Left lobe of liver (tissue), 2 donors: ENCODE measurements around the gene RNF215. TPM values are rescaled to one million over a fixed set of nuclear protein-coding genes. Genes with fewer than 3 reads are reported as not detected.
A peak's percentile ranks its signal among the peaks of the same experiment; 100 is the strongest.

Source experiments
- ATAC-seq: fragments of 200-7000 bp; cut with Tn5 transposase; one replicate; pipeline ENCODE4 v1.9.1; 2020; ENCODE audit warnings: mild to moderate bottlenecking, moderate library complexity
- DNase-seq: peaks from one replicate; pipeline ENCODE4 v3.0.0-alpha.2; 2020; ENCODE audit warnings: low spot score
- total RNA-seq: library from RNA; stranded (reverse); gene quantifications from one replicate; pipeline ENCODE4 v1.2.1, GENCODE V29; 2021
- donor health status: DM: no; HTN: no; CAD: no; lungs with moderate emphysema.
- donor health status: DM: no; HTN: yes; CAD: no.

The RNF215 gene
- 8.7 TPM for total RNA-seq

- DNase-seq (peak; percentile 87), ATAC-seq (peak; percentile 92)
These were observed at the start of gene RNF215 for GRCh38 chr22:30386960-30387827. TSS of gene RNF215 (minus strand) at chr22:30387411. CDS start at chr22:30387313, 98 bp downstream.

- DNase-seq (no peak), ATAC-seq (no peak)
These were observed 49.0 kb upstream of the RNF215 start for GRCh38 chr22:30436196-30436595.

GRCh38 chr22:30435674-30436126 is 48.5 kb upstream of the RNF215 start:
- ATAC-seq, result no peak
- DNase-seq, result no peak

GRCh38 chr22:30434843-30435242 is 47.6 kb upstream of the RNF215 start:
- no peak for DNase-seq
- no peak for ATAC-seq

GRCh38 chr22:30433773-30434172 is 46.6 kb upstream of the RNF215 start:
- DNase-seq (no peak), ATAC-seq (no peak)

GRCh38 chr22:30433227-30433626 is 46.0 kb upstream of the RNF215 start:
- ATAC-seq (no peak), DNase-seq (no peak)

- peak; percentile 78 for DNase-seq
- peak; percentile 77 for ATAC-seq
These were observed 45.3 kb upstream of the RNF215 start for GRCh38 chr22:30432520-30432919.

- DNase-seq (no peak), ATAC-seq (peak; percentile 54)
These were observed 44.9 kb upstream of the RNF215 start for GRCh38 chr22:30432096-30432495.

- ATAC-seq, result no peak
These were observed 43.7 kb upstream of the RNF215 start for GRCh38 chr22:30430933-30431332.

GRCh38 chr22:30429887-30430286 is 42.7 kb upstream of the RNF215 start:
- ATAC-seq, result no peak
- no peak for DNase-seq

More at GRCh38 chr22:30430933-30431332, 43.7 kb upstream of the RNF215 start:
- no peak for DNase-seq

GRCh38 chr22:30427871-30428270 is 40.7 kb upstream of the RNF215 start:
- DNase-seq (no peak), ATAC-seq (no peak)

GRCh38 chr22:30426388-30427353 is 39.5 kb upstream of the RNF215 start:
- ATAC-seq, result peak; percentile 32
- peak; percentile 88 for DNase-seq

GRCh38 chr22:30425616-30426387 is 38.6 kb upstream of the RNF215 start, which contains the start of gene MTFP1:
TSS of gene MTFP1 (plus strand) at chr22:30425768. CDS start at chr22:30425880, 112 bp downstream.
- ATAC-seq, result peak; percentile 4

GRCh38 chr22:30425327-30425615 is 38.1 kb upstream of the RNF215 start:
- DNase-seq (no peak), ATAC-seq (no peak)

More at GRCh38 chr22:30425616-30426387, 38.6 kb upstream of the RNF215 start, which contains the start of gene MTFP1:
- DNase-seq, result peak; percentile 73

GRCh38 chr22:30424534-30425326 is 37.5 kb upstream of the RNF215 start:
- peak; percentile 0 for ATAC-seq
- no peak for DNase-seq

- peak; percentile 99 for DNase-seq
- peak; percentile 64 for ATAC-seq
These were observed 36.8 kb upstream of the RNF215 start for GRCh38 chr22:30423959-30424533.

- DNase-seq (peak; percentile 93), ATAC-seq (peak; percentile 60)
These were observed 36.2 kb upstream of the RNF215 start for GRCh38 chr22:30423301-30423958.

GRCh38 chr22:30422481-30423300 is 35.5 kb upstream of the RNF215 start:
- peak; percentile 11 for ATAC-seq
- peak; percentile 82 for DNase-seq
